Measurements from ENCODE around the gene CBS.

CBS gene

DNA sequence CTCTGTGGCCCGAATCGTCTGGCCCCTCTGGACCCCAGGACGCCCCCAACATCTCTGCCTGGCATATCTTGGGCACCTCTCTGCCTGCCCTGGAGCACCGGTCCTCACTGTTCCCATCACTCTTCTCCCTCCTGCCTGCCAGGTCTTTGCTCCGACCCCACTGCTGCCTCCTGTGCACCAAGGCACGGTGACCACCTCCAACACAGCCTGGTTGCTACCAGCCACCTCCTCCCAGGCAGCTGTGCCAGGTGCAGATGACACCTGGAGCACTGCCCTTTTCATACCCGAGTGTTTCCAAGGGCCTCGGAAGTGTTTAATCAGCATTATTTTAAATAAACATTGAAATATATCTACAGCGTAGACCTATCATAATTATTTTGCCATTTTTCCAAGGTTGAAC is 70.0 kb downstream of the CBS start:
- TF ChIP-seq RARB (CRISPR knock-in tag; IDR thresholded peaks at IDR 0.05) (no peak), ZFP3 (CRISPR knock-in tag; IDR thresholded peaks at IDR 0.05) (no peak), CSDC2 (CRISPR knock-in tag; IDR thresholded peaks at IDR 0.05) (no peak), SNAI2 (CRISPR knock-in tag; IDR thresholded peaks at IDR 0.05) (no peak)
- TF ChIP-seq, protein P1, sequence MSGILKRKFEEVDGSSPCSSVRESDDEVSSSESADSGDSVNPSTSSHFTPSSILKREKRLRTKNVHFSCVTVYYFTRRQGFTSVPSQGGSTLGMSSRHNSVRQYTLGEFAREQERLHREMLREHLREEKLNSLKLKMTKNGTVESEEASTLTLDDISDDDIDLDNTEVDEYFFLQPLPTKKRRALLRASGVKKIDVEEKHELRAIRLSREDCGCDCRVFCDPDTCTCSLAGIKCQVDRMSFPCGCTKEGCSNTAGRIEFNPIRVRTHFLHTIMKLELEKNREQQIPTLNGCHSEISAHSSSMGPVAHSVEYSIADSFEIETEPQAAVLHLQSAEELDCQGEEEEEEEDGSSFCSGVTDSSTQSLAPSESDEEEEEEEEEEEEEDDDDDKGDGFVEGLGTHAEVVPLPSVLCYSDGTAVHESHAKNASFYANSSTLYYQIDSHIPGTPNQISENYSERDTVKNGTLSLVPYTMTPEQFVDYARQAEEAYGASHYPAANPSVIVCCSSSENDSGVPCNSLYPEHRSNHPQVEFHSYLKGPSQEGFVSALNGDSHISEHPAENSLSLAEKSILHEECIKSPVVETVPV (CRISPR knock-in tag; IDR thresholded peaks at IDR 0.05), result no peak
- TF ChIP-seq, protein P2, sequence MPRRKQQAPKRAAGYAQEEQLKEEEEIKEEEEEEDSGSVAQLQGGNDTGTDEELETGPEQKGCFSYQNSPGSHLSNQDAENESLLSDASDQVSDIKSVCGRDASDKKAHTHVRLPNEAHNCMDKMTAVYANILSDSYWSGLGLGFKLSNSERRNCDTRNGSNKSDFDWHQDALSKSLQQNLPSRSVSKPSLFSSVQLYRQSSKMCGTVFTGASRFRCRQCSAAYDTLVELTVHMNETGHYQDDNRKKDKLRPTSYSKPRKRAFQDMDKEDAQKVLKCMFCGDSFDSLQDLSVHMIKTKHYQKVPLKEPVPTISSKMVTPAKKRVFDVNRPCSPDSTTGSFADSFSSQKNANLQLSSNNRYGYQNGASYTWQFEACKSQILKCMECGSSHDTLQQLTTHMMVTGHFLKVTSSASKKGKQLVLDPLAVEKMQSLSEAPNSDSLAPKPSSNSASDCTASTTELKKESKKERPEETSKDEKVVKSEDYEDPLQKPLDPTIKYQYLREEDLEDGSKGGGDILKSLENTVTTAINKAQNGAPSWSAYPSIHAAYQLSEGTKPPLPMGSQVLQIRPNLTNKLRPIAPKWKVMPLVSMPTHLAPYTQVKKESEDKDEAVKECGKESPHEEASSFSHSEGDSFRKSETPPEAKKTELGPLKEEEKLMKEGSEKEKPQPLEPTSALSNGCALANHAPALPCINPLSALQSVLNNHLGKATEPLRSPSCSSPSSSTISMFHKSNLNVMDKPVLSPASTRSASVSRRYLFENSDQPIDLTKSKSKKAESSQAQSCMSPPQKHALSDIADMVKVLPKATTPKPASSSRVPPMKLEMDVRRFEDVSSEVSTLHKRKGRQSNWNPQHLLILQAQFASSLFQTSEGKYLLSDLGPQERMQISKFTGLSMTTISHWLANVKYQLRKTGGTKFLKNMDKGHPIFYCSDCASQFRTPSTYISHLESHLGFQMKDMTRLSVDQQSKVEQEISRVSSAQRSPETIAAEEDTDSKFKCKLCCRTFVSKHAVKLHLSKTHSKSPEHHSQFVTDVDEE (CRISPR knock-in tag; IDR thresholded peaks at IDR 0.05), result no peak

DNA sequence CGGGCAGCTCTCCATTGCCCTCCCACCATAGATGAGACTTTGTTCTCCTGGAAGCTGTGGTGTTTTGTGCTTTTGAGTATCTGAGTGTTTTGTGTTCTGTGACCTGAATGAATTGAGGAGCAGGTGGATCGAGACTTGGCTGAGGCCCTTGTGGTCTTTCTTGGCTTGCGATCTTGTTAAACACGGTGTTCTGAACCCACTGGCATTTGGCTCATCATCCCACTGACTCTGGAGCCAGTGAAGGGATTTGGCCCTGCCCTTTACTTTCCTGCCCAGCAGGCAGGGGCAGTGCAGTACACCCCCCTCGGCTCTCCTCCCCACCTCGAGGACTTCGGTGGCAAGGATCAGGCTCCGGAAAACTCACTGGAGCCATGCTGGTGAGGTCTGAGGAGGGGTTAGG is 70.7 kb downstream of the CBS start:
- no peak for TF ChIP-seq ZFP30 (CRISPR knock-in tag; IDR thresholded peaks at IDR 0.05)
- TF ChIP-seq TOX (CRISPR knock-in tag; IDR thresholded peaks at IDR 0.05; ENCODE audit: borderline replicate concordance), result no peak
- TF ChIP-seq SNAI2 (CRISPR knock-in tag; IDR thresholded peaks at IDR 0.05), result no peak
- no peak for TF ChIP-seq ZC3H10 (CRISPR knock-in tag; IDR thresholded peaks at IDR 0.05)
- TF ChIP-seq RARB (CRISPR knock-in tag; IDR thresholded peaks at IDR 0.05), result no peak
- no peak for TF ChIP-seq PPARA (CRISPR knock-in tag; IDR thresholded peaks at IDR 0.05; ENCODE audit: borderline replicate concordance)
- TF ChIP-seq GLIS3 (CRISPR knock-in tag; IDR thresholded peaks at IDR 0.05), result no peak
- TF ChIP-seq CSDC2 (CRISPR knock-in tag; IDR thresholded peaks at IDR 0.05), result no peak
- TF ChIP-seq, protein P3, sequence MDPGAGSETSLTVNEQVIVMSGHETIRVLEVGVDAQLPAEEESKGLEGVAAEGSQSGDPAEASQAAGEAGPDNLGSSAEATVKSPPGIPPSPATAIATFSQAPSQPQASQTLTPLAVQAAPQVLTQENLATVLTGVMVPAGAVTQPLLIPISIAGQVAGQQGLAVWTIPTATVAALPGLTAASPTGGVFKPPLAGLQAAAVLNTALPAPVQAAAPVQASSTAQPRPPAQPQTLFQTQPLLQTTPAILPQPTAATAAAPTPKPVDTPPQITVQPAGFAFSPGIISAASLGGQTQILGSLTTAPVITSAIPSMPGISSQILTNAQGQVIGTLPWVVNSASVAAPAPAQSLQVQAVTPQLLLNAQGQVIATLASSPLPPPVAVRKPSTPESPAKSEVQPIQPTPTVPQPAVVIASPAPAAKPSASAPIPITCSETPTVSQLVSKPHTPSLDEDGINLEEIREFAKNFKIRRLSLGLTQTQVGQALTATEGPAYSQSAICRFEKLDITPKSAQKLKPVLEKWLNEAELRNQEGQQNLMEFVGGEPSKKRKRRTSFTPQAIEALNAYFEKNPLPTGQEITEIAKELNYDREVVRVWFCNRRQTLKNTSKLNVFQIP (CRISPR knock-in tag; IDR thresholded peaks at IDR 0.05; ENCODE audit: borderline replicate concordance, low read depth), result no peak
- TF ChIP-seq, protein P2 (CRISPR knock-in tag; IDR thresholded peaks at IDR 0.05), result no peak
- no peak for TF ChIP-seq ESRRG (CRISPR knock-in tag; IDR thresholded peaks at IDR 0.05)
- TF ChIP-seq, protein P1 (CRISPR knock-in tag; IDR thresholded peaks at IDR 0.05), result no peak
- TF ChIP-seq OSR1 (CRISPR knock-in tag; IDR thresholded peaks at IDR 0.05), result no peak
- TF ChIP-seq ZNF8 (CRISPR knock-in tag; IDR thresholded peaks at IDR 0.05), result no peak
- no peak for TF ChIP-seq ISL1 (CRISPR knock-in tag; IDR thresholded peaks at IDR 0.05)
- TF ChIP-seq ZFP3 (CRISPR knock-in tag; IDR thresholded peaks at IDR 0.05), result no peak
- no peak for TF ChIP-seq BACH2 (CRISPR knock-in tag; IDR thresholded peaks at IDR 0.05; ENCODE audit: borderline replicate concordance)
- TF ChIP-seq, protein P4, sequence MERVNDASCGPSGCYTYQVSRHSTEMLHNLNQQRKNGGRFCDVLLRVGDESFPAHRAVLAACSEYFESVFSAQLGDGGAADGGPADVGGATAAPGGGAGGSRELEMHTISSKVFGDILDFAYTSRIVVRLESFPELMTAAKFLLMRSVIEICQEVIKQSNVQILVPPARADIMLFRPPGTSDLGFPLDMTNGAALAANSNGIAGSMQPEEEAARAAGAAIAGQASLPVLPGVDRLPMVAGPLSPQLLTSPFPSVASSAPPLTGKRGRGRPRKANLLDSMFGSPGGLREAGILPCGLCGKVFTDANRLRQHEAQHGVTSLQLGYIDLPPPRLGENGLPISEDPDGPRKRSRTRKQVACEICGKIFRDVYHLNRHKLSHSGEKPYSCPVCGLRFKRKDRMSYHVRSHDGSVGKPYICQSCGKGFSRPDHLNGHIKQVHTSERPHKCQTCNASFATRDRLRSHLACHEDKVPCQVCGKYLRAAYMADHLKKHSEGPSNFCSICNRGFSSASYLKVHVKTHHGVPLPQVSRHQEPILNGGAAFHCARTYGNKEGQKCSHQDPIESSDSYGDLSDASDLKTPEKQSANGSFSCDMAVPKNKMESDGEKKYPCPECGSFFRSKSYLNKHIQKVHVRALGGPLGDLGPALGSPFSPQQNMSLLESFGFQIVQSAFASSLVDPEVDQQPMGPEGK (CRISPR knock-in tag; IDR thresholded peaks at IDR 0.05; ENCODE audit: borderline replicate concordance), result no peak
- no peak for ATAC-seq

More for the DNA sequence above, 70.0 kb downstream of the CBS start:
- ATAC-seq, result no peak
